Measurements from ENCODE around the gene COL27A1.

The COL27A1 gene

GRCh38 chr9:114296338-114296737 lies 141.0 kb downstream of the COL27A1 start:
- no peak for TF ChIP-seq ZNF274 (IDR thresholded peaks at IDR 0.05; ENCODE audit: low read depth, low read length)
- no peak overlapping the region for H3K4me3 ChIP-seq (ENCODE audit: low read length)

GRCh38 chr9:114299286-114300152 lies 144.2 kb downstream of the COL27A1 start:
- no peak overlapping the region for H3K4me3 ChIP-seq (ENCODE audit: low read length)
- no peak for TF ChIP-seq ZNF274 (IDR thresholded peaks at IDR 0.05; ENCODE audit: low read depth, low read length)

GRCh38 chr9:114300153-114300845 lies 145.0 kb downstream of the COL27A1 start:
- no peak for TF ChIP-seq ZNF274 (IDR thresholded peaks at IDR 0.05; ENCODE audit: low read depth, low read length)
- H3K4me3 ChIP-seq (ENCODE audit: low read length), result no peak overlapping the region

GRCh38 chr9:114300846-114301797 lies 145.8 kb downstream of the COL27A1 start:
- H3K4me3 ChIP-seq (ENCODE audit: low read length), result no peak overlapping the region
- TF ChIP-seq ZNF274 (IDR thresholded peaks at IDR 0.05; ENCODE audit: low read depth, low read length), result no peak

- TF ChIP-seq ZNF274 (IDR thresholded peaks at IDR 0.05; ENCODE audit: low read depth, low read length), result no peak
- no peak overlapping the region for H3K4me3 ChIP-seq (ENCODE audit: low read length)
These were observed 146.6 kb downstream of the COL27A1 start for GRCh38 chr9:114301798-114302565.

GRCh38 chr9:114302727-114303126 lies 147.4 kb downstream of the COL27A1 start:
- no peak overlapping the region for H3K4me3 ChIP-seq (ENCODE audit: low read length)
- TF ChIP-seq ZNF274 (IDR thresholded peaks at IDR 0.05; ENCODE audit: low read depth, low read length), result no peak

GRCh38 chr9:114303571-114303970 lies 148.2 kb downstream of the COL27A1 start:
- no peak for TF ChIP-seq ZNF274 (IDR thresholded peaks at IDR 0.05; ENCODE audit: low read depth, low read length)

GRCh38 chr9:114303977-114304376 lies 148.6 kb downstream of the COL27A1 start:
- no peak overlapping the region for H3K4me3 ChIP-seq (ENCODE audit: low read length)
- TF ChIP-seq ZNF274 (IDR thresholded peaks at IDR 0.05; ENCODE audit: low read depth, low read length), result no peak

More at GRCh38 chr9:114303571-114303970, 148.2 kb downstream of the COL27A1 start:
- H3K4me3 ChIP-seq (ENCODE audit: low read length), result no peak overlapping the region

- no peak for TF ChIP-seq ZNF274 (IDR thresholded peaks at IDR 0.05; ENCODE audit: low read depth, low read length)
These were observed 149.3 kb downstream of the COL27A1 start for GRCh38 chr9:114304416-114305188.

GRCh38 chr9:114307899-114308267 lies 152.5 kb downstream of the COL27A1 start:
- H3K4me3 ChIP-seq (ENCODE audit: low read length), result no peak overlapping the region
- TF ChIP-seq ZNF274 (IDR thresholded peaks at IDR 0.05; ENCODE audit: low read depth, low read length), result no peak

More at GRCh38 chr9:114304416-114305188, 149.3 kb downstream of the COL27A1 start:
- H3K4me3 ChIP-seq (ENCODE audit: low read length), result no peak overlapping the region

- no peak overlapping the region for H3K4me3 ChIP-seq (ENCODE audit: low read length)
- no peak for TF ChIP-seq ZNF274 (IDR thresholded peaks at IDR 0.05; ENCODE audit: low read depth, low read length)
These were observed 153.1 kb downstream of the COL27A1 start for GRCh38 chr9:114308361-114308950.

- no peak for TF ChIP-seq ZNF274 (IDR thresholded peaks at IDR 0.05; ENCODE audit: low read depth, low read length)
- H3K4me3 ChIP-seq (ENCODE audit: low read length), result no peak overlapping the region
These were observed 153.8 kb downstream of the COL27A1 start for GRCh38 chr9:114309096-114309495.
